DMS79 treated with DMSO at 0.1 percent for 48 hours (cell line): ENCODE data around the gene CASK.
"Not testable (repeated sequence)": the region's sequence is repeated elsewhere in the genome, so short reads cannot be mapped to it uniquely, and the experiment has no call there.

Experiments
- DNase-seq: peaks from one replicate; lab custom pipeline; 2025; lab: John Stamatoyannopoulos, UW

The CASK gene

GRCh38 chrX:41732260-41732659 is 191.1 kb downstream of the CASK start:
- DNase-seq, result no peak

GRCh38 chrX:41730081-41730480 is 193.3 kb downstream of the CASK start:
- no peak for DNase-seq

GRCh38 chrX:41728125-41728524 is 195.2 kb downstream of the CASK start:
- no peak for DNase-seq

- no peak for DNase-seq
Observed at GRCh38 chrX:41723826-41724225, 199.5 kb downstream of the CASK start, which contains the start of gene GPR82. TSS of gene GPR82 (plus strand) at chrX:41724181. CDS start at chrX:41727027, 2,846 bp downstream.

- DNase-seq, result no peak
Observed at GRCh38 chrX:41722816-41723618, 200.3 kb downstream of the CASK start.

GRCh38 chrX:41722214-41722613 is 201.1 kb downstream of the CASK start:
- no peak for DNase-seq

GRCh38 chrX:41721590-41721989 is 201.8 kb downstream of the CASK start:
- DNase-seq, result no peak

GRCh38 chrX:41720125-41720779 is 203.1 kb downstream of the CASK start:
- DNase-seq, result no peak

GRCh38 chrX:41719610-41720009 is 203.7 kb downstream of the CASK start:
- not testable (repeated sequence) for DNase-seq

GRCh38 chrX:41718481-41719235 is 204.7 kb downstream of the CASK start:
- DNase-seq, result no peak

GRCh38 chrX:41716767-41717473 is 206.4 kb downstream of the CASK start:
- DNase-seq, result no peak

GRCh38 chrX:41716222-41716621 is 207.1 kb downstream of the CASK start:
- no peak for DNase-seq

- no peak for DNase-seq
Observed at GRCh38 chrX:41711021-41711667, 212.2 kb downstream of the CASK start.

GRCh38 chrX:41708486-41708885 is 214.9 kb downstream of the CASK start:
- no peak for DNase-seq

GRCh38 chrX:41707218-41707617 is 216.1 kb downstream of the CASK start:
- no peak for DNase-seq

- DNase-seq, result no peak
Observed at GRCh38 chrX:41705680-41706374, 217.5 kb downstream of the CASK start.

GRCh38 chrX:41705042-41705441 is 218.3 kb downstream of the CASK start:
- no peak for DNase-seq

GRCh38 chrX:41703574-41704029 is 219.8 kb downstream of the CASK start:
- DNase-seq, result no peak

GRCh38 chrX:41695426-41695825 is 227.9 kb downstream of the CASK start:
- DNase-seq, result no peak

- no peak for DNase-seq
Observed at GRCh38 chrX:41693024-41693423, 230.3 kb downstream of the CASK start.
